Adrenal gland (tissue), 5 donors: ENCODE measurements around the gene HOXB1.

Experiments used
- POLR2A ChIP-seq, 2 donors: fragments of 450-650 bp; IDR thresholded peaks; one replicate each; pipeline ENCODE4 v1.6.1; 2017; ENCODE audit warnings: antibody characterized with exemption in 2 of 2, mild to moderate bottlenecking in 2 of 2, moderate library complexity in 1 of 2
- TF ChIP-seq, protein P1 (sequence below), 6 experiments: fragments of 450-650 bp in 4 of 6; fragments of 200-600 bp in 2 of 6; sonication (generic) in 1 of 6; IDR thresholded peaks; 1 replicate in 5 of 6; 2 replicates in 1 of 6; pipeline versions ENCODE4 v1.5.1 to v1.8.0; 2016 to 2021; ENCODE audit warnings: antibody characterized with exemption in 6 of 6, mild to moderate bottlenecking in 2 of 6, moderate library complexity in 1 of 6
- donor health status: DM: no; HTN: no; CAD: no.

DNA sequence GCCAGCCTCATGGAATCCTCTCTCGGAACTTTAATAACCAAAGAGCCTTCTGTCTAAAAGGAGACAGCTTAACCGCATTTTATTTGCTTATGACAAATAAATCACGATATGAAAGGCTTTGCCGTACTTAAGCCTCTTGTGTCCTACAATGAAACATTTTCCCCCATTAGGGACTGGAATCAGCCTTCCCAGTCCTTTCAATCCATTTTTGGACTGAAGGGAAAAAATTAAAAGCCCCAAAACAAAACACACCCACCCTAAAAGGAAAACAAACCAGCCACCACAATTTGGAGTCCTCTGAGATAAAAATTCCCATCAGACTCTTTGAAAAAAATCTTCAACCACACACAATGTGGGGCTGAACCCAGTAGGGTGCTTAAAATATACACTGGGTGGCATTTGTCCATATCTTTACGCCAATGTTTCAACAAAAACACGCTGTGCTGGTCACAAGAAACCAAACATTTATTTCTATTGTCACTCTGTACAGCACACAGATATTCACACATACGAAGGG, 44.3 kb upstream of the HOXB1 start:
- TF ChIP-seq POLR2A (IDR thresholded peaks at IDR 0.05) = no peak
- TF ChIP-seq, protein P1, sequence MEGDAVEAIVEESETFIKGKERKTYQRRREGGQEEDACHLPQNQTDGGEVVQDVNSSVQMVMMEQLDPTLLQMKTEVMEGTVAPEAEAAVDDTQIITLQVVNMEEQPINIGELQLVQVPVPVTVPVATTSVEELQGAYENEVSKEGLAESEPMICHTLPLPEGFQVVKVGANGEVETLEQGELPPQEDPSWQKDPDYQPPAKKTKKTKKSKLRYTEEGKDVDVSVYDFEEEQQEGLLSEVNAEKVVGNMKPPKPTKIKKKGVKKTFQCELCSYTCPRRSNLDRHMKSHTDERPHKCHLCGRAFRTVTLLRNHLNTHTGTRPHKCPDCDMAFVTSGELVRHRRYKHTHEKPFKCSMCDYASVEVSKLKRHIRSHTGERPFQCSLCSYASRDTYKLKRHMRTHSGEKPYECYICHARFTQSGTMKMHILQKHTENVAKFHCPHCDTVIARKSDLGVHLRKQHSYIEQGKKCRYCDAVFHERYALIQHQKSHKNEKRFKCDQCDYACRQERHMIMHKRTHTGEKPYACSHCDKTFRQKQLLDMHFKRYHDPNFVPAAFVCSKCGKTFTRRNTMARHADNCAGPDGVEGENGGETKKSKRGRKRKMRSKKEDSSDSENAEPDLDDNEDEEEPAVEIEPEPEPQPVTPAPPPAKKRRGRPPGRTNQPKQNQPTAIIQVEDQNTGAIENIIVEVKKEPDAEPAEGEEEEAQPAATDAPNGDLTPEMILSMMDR (IDR thresholded peaks at IDR 0.05) = no peak
